K562 (cell line): Measurements from ENCODE around the gene MRO. TPM values are rescaled to one million over a fixed set of nuclear protein-coding genes. Genes with fewer than 3 reads are reported as not detected.

Experiments
- CEBPB ChIP-seq: fragments of 450-650 bp; IDR thresholded peaks from 2 replicates; pipeline ENCODE4 v1.6.1; 2016; ENCODE audit warnings: missing genetic modification characterization, missing compliant biosample characterization
- DACH1 ChIP-seq: fragments of 450-650 bp; IDR thresholded peaks from 2 replicates; pipeline ENCODE4 v1.6.1; 2018; ENCODE audit not compliant: partially characterized antibody
- NR4A1 ChIP-seq, 2 experiments: fragments of 250-450 bp in 1 of 2; fragments of 450-650 bp in 1 of 2; sonication (Bioruptor Pico) in 1 of 2; IDR thresholded peaks; 2 replicates each; pipeline versions ENCODE4 v1.4.0 to v1.6.1; 2016 to 2020; ENCODE audit warnings: mild to moderate bottlenecking in 2 of 2, missing compliant biosample characterization in 1 of 2, missing genetic modification characterization in 1 of 2, moderate library complexity in 1 of 2
- RAD21 ChIP-seq, 2 experiments: fragments of 250-450 bp in 1 of 2; fragments of 450-650 bp in 1 of 2; sonication (Bioruptor Pico) in 1 of 2; formaldehyde crosslinking in 1 of 2; IDR thresholded peaks in 1 of 2; conservative IDR thresholded peaks in 1 of 2; 2 replicates each; pipeline versions ENCODE4 v1.4.0 to v1.8.0; 2020 to 2022; ENCODE audit warnings: mild to moderate bottlenecking in 2 of 2, moderate library complexity in 1 of 2
- ZNF316 ChIP-seq: fragments of 450-650 bp; IDR thresholded peaks from 2 replicates; pipeline ENCODE4 v1.6.1; 2016
- polyA plus RNA-seq, 8 experiments: library from polyadenylated mRNA; depleted of rRNA in 4 of 8; stranded (reverse) in 5 of 8; unstranded in 3 of 8; fragments of >200 nt; fragmentation: Nextera tagmentation in 2 of 8; fragmentation: Illumina TruSeq in 1 of 8; extraction: Ambion mirVana in 2 of 8; extraction: Trizol in 1 of 8; gene quantifications; 2 replicates each; pipeline versions ENCODE4 v1.2.1 to v1.2.3, GENCODE V29; 2011 to 2014; ENCODE audit warnings: inconsistent platforms in 1 of 8, missing spikeins in 1 of 8
- total RNA-seq, 7 experiments: library from RNA; depleted of rRNA in 6 of 7; stranded (reverse); fragments of >200 nt in 6 of 7; fragmentation: Illumina TruSeq in 2 of 7; extraction: Trizol in 2 of 7; gene quantifications; 2 replicates each; pipeline versions ENCODE4 v1.2.1 to v1.2.3, GENCODE V29; 2011 to 2021; ENCODE audit warnings: low replicate concordance in 1 of 7
- TF ChIP-seq, protein P1 (sequence below), 2 experiments: IDR thresholded peaks in 1 of 2; conservative IDR thresholded peaks in 1 of 2; 2 replicates each; pipeline ENCODE4 v1.6.1; 2016; ENCODE audit warnings: low read depth in 2 of 2, mild to moderate bottlenecking in 1 of 2, missing compliant biosample characterization in 1 of 2, missing genetic modification characterization in 1 of 2, moderate library complexity in 1 of 2
- TF ChIP-seq, protein P2 (sequence below), 2 experiments: fragments of 450-650 bp in 1 of 2; sonication (generic) in 1 of 2; formaldehyde crosslinking in 1 of 2; IDR thresholded peaks in 1 of 2; conservative IDR thresholded peaks in 1 of 2; 2 replicates each; pipeline versions ENCODE4 v1.6.1 to v1.8.1; 2016 to 2023; ENCODE audit warnings: mild to moderate bottlenecking in 2 of 2, moderate library complexity in 2 of 2, inconsistent platforms in 1 of 2, missing genetic modification reagents in 1 of 2
- TF ChIP-seq, protein P3 (sequence below): fragments of 450-650 bp; conservative IDR thresholded peaks from 2 replicates; pipeline ENCODE4 v1.6.1; 2016; ENCODE audit warnings: missing genetic modification characterization, low read depth, mild to moderate bottlenecking, control low read depth, missing compliant biosample characterization
- TF ChIP-seq, protein P4 (sequence below): IDR thresholded peaks from 2 replicates; pipeline ENCODE4 v1.6.1; 2012; ENCODE audit warnings: low read depth, low read length, improper control_type of control experiment, borderline replicate concordance
- TF ChIP-seq, protein P5 (sequence below): fragments of 250-450 bp; sonication (Bioruptor Pico); IDR thresholded peaks from 2 replicates; pipeline ENCODE4 v1.5.0; 2021; ENCODE audit warnings: mild to moderate bottlenecking, moderate library complexity
- TF ChIP-seq, protein P6 (sequence below): sonication (generic); formaldehyde crosslinking; IDR thresholded peaks from 2 replicates; pipeline ENCODE4 v1.8.0; 2023; ENCODE audit warnings: mild to moderate bottlenecking, missing genetic modification reagents
- TF ChIP-seq, protein P7 (sequence below), 2 experiments: fragments of 250-450 bp in 1 of 2; fragments of 450-650 bp in 1 of 2; sonication (Bioruptor Pico) in 1 of 2; IDR thresholded peaks; 2 replicates each; pipeline versions ENCODE4 v1.6.1 to v1.8.0; 2016 to 2021; ENCODE audit warnings: mild to moderate bottlenecking in 2 of 2, moderate library complexity in 2 of 2, missing compliant biosample characterization in 1 of 2, missing genetic modification characterization in 1 of 2

The MRO gene
- total and polyA plus RNA-seq, 9 of the 15 experiments (the other 6 are each of a cell fraction or from before 2014, with no cell fraction given), result 0.06 TPM; not detected in 8

DNA sequence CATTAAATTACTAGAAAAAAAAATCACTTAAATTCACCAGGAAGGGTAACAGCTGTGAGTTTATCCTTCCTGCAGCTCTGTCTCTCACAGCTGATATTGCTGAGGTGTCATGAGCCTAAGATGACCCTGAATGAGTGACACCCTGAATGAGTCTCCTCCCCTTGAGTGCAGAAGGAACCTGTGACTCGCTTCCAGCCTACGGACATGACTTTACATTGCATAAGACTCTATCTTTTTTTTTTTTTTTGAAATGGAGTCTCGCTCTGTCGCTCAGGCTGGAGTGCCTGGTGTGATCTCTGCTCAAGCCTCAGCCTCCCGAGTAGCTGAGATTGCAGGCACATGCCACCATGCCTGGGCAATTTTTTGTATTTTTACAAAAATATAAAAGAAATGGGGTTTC is 14.1 kb downstream of the MRO start (continued):
- TF ChIP-seq DACH1 (peak; percentile 28), CEBPB (peak; percentile 67), RAD21 (CRISPR knock-in tag; conservative IDR thresholded peaks at IDR 0.05 in 1 of 2, IDR thresholded peaks at IDR 0.05 in 1 of 2) (no peak), ZNF316 (peak; percentile 12; the same call in 1 of the 2 replicates), NR4A1 (CRISPR knock-in tag; IDR thresholded peaks at IDR 0.05) (no peak), NR4A1 (tag; IDR thresholded peaks at IDR 0.05) (no peak)
- TF ChIP-seq, protein P1, sequence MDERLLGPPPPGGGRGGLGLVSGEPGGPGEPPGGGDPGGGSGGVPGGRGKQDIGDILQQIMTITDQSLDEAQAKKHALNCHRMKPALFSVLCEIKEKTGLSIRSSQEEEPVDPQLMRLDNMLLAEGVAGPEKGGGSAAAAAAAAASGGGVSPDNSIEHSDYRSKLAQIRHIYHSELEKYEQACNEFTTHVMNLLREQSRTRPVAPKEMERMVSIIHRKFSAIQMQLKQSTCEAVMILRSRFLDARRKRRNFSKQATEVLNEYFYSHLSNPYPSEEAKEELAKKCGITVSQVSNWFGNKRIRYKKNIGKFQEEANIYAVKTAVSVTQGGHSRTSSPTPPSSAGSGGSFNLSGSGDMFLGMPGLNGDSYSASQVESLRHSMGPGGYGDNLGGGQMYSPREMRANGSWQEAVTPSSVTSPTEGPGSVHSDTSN (CRISPR knock-in tag; IDR thresholded peaks at IDR 0.05; ENCODE audit: low read depth), result no peak
- TF ChIP-seq, protein P1 (tag; conservative IDR thresholded peaks at IDR 0.05; ENCODE audit: low read depth), result peak; percentile 67
- TF ChIP-seq, protein P2, sequence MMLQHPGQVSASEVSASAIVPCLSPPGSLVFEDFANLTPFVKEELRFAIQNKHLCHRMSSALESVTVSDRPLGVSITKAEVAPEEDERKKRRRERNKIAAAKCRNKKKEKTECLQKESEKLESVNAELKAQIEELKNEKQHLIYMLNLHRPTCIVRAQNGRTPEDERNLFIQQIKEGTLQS (IDR thresholded peaks at IDR 0.05), result peak; percentile 39; the same call in 1 of the 2 replicates
- TF ChIP-seq, protein P2 (CRISPR knock-in tag; conservative IDR thresholded peaks at IDR 0.05), result no peak
- TF ChIP-seq, protein P3, sequence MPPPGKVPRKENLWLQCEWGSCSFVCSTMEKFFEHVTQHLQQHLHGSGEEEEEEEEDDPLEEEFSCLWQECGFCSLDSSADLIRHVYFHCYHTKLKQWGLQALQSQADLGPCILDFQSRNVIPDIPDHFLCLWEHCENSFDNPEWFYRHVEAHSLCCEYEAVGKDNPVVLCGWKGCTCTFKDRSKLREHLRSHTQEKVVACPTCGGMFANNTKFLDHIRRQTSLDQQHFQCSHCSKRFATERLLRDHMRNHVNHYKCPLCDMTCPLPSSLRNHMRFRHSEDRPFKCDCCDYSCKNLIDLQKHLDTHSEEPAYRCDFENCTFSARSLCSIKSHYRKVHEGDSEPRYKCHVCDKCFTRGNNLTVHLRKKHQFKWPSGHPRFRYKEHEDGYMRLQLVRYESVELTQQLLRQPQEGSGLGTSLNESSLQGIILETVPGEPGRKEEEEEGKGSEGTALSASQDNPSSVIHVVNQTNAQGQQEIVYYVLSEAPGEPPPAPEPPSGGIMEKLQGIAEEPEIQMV (tag), result no peak
- TF ChIP-seq, protein P4, sequence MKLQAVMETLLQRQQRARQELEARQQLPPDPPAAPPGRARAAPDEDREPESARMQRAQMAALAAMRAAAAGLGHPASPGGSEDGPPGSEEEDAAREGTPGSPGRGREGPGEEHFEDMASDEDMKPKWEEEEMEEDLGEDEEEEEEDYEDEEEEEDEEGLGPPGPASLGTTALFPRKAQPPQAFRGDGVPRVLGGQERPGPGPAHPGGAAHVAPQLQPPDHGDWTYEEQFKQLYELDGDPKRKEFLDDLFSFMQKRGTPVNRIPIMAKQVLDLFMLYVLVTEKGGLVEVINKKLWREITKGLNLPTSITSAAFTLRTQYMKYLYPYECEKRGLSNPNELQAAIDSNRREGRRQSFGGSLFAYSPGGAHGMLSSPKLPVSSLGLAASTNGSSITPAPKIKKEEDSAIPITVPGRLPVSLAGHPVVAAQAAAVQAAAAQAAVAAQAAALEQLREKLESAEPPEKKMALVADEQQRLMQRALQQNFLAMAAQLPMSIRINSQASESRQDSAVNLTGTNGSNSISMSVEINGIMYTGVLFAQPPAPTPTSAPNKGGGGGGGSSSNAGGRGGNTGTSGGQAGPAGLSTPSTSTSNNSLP, result no peak
- TF ChIP-seq, protein P5, sequence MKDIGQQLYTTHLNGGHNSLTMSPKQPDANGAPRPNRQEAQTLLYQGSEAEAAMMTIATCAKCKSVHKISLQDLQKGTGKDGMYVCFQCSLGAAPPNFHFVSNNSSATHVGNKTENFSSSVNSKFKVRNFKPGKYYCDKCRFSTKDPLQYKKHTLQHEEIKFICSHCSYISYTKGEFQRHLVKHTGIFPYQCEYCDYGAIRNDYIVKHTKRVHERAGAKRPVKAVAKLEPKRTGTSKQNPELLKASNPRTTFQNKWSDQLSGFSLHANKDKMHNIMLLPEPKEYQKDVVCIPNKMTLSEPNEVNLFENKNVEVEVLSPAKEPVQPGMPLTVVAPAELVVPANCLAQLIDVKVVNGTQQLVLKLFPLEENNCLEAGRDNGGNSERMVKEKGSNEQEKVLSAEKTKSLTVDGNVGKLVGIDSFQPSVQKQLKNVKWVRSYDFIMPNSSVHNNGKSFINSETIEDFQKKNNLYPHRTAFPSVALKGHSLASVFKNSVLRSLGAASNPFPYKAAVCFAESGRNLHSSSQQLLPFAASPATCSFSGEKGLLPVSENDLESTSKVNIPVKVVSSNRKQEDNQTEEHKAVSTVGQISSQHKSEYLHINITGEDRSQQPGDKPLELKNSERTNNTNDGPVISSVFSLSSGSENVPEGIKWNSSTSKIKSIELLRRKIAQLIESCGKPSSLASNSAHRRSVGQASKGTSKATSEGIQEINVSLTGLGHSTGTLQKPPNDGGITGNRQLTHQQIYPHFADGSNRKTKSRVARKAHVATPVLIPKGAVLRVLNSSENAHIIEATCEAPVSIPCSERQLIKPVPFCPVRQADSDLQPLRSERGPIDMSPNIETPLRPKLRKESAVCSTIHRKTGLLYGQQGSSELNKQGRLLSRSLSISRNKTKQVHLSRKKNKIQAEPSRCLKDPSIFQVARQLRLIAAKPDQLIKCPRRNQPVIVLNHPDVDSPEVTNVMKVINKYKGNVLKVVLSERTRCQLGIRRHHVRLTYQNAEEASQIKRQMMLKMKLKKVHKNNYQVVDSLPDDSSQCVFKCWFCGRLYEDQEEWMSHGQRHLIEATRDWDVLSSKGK (CRISPR knock-in tag), result no peak
- TF ChIP-seq, protein P6, sequence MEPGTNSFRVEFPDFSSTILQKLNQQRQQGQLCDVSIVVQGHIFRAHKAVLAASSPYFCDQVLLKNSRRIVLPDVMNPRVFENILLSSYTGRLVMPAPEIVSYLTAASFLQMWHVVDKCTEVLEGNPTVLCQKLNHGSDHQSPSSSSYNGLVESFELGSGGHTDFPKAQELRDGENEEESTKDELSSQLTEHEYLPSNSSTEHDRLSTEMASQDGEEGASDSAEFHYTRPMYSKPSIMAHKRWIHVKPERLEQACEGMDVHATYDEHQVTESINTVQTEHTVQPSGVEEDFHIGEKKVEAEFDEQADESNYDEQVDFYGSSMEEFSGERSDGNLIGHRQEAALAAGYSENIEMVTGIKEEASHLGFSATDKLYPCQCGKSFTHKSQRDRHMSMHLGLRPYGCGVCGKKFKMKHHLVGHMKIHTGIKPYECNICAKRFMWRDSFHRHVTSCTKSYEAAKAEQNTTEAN, result no peak
- TF ChIP-seq, protein P7, sequence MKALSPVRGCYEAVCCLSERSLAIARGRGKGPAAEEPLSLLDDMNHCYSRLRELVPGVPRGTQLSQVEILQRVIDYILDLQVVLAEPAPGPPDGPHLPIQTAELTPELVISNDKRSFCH (CRISPR knock-in tag; IDR thresholded peaks at IDR 0.05), result no peak
- TF ChIP-seq, protein P7 (tag; IDR thresholded peaks at IDR 0.05), result no peak
